ENCODE measurements around the gene RNASEH2C. TPM values are rescaled to one million over a fixed set of nuclear protein-coding genes. Genes with fewer than 3 reads are reported as not detected.
A peak's percentile ranks its signal among the peaks of the same experiment; 100 is the strongest.
"Not testable (repeated sequence)": the region's sequence is repeated elsewhere in the genome, so short reads cannot be mapped to it uniquely, and the experiment has no call there.

Gene RNASEH2C
- total RNA-seq, 1 donor from 2014 or later: 54.2 TPM

DNA sequence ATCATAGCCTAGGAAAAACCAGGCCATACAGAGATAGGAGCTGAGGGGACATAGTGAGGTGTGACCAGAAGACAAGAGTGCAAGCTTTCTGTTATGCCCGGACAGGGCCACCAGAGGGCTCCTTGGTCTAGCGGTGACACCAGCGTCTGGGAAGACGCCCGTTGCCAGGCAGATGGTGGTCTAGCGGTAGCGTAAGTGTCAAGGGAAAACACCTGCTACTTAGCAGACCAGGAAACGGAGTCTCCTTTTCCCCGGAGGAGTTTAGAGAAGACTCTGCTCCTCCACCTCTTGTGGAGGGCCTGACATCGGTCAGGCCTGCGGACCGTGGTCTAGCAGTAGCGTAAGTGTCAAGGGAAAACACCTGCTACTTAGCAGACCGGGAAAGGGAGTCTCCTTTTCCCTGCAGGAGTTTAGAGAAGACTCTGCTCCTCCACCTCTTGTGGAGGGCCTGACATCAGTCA, 14.3 kb downstream of the RNASEH2C start:
- DNase-seq (ENCODE audit: extremely low spot score, unreplicated experiment): peak; percentile 90
- not testable (repeated sequence) for H3K27ac Mint-ChIP-seq (ENCODE audit: unreplicated experiment); H3K36me3 Mint-ChIP-seq (ENCODE audit: unreplicated experiment); H3K4me3 Mint-ChIP-seq (ENCODE audit: unreplicated experiment); H3K4me1 Mint-ChIP-seq (ENCODE audit: unreplicated experiment); H3K9me3 Mint-ChIP-seq (ENCODE audit: unreplicated experiment)
- TF ChIP-seq, protein P1, sequence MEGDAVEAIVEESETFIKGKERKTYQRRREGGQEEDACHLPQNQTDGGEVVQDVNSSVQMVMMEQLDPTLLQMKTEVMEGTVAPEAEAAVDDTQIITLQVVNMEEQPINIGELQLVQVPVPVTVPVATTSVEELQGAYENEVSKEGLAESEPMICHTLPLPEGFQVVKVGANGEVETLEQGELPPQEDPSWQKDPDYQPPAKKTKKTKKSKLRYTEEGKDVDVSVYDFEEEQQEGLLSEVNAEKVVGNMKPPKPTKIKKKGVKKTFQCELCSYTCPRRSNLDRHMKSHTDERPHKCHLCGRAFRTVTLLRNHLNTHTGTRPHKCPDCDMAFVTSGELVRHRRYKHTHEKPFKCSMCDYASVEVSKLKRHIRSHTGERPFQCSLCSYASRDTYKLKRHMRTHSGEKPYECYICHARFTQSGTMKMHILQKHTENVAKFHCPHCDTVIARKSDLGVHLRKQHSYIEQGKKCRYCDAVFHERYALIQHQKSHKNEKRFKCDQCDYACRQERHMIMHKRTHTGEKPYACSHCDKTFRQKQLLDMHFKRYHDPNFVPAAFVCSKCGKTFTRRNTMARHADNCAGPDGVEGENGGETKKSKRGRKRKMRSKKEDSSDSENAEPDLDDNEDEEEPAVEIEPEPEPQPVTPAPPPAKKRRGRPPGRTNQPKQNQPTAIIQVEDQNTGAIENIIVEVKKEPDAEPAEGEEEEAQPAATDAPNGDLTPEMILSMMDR (IDR thresholded peaks at IDR 0.05): peak; percentile 77
- peaks cover 32% of the 10 kb centered on the region for H3K27me3 Mint-ChIP-seq (ENCODE audit: unreplicated experiment)

DNA sequence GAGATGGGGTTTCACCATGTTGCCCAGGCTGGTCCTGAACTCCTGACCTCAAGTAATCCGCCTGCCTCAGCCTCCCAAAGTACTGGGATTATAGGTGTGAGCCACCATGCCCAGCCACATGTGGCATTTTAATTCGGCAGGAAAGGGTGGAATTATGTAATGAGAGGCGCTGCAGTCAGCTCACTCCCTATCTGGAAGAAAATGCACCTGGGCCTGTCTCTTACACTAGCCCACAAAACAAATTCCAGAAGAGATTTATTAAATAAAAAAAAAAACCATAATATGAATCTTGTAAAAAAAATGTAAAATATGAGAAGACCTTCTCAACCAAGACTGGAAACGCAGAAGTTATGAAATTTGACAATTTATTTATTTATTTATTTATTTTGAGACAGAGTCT, 16.8 kb downstream of the RNASEH2C start:
- H3K27ac Mint-ChIP-seq (ENCODE audit: unreplicated experiment): no peak overlapping the region
- H3K4me1 Mint-ChIP-seq (ENCODE audit: unreplicated experiment): peaks cover 2% of the 10 kb centered on the region
- H3K36me3 Mint-ChIP-seq (ENCODE audit: unreplicated experiment): no peaks in the 10 kb centered on the region
- no peak overlapping the region for H3K4me3 Mint-ChIP-seq (ENCODE audit: unreplicated experiment)
- peaks cover 50% of the 10 kb centered on the region for H3K27me3 Mint-ChIP-seq (ENCODE audit: unreplicated experiment)
- no peaks in the 10 kb centered on the region for H3K9me3 Mint-ChIP-seq (ENCODE audit: unreplicated experiment)
- TF ChIP-seq, protein P1 (IDR thresholded peaks at IDR 0.05): no peak
- no peak for DNase-seq (ENCODE audit: extremely low spot score, unreplicated experiment)

DNA sequence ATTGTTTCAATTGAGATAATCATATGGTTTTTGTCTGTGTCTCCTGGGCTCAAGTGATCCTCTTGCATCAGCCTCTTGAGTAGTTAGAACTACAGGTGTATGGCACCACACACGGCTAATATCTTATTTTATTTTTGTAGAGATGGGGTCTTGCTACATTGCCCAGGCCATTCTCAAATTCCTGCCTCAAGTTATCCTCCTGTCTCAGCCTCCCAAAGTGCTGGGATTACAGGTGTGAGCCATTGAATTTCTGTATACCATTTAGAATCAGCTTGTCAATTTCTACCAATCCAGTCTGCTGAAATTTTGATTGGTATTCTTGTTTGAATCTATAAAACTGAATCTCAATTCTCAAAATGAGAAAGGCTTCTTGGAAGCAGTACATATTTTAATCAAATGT, 18.9 kb downstream of the RNASEH2C start:
- DNase-seq (ENCODE audit: extremely low spot score, unreplicated experiment): no peak
- TF ChIP-seq, protein P1 (IDR thresholded peaks at IDR 0.05): no peak
- Mint-ChIP-seq H3K4me3 (ENCODE audit: unreplicated experiment) (no peak overlapping the region), H3K27ac (ENCODE audit: unreplicated experiment) (no peak overlapping the region), H3K36me3 (ENCODE audit: unreplicated experiment) (no peaks in the 10 kb centered on the region), H3K9me3 (ENCODE audit: unreplicated experiment) (no peaks in the 10 kb centered on the region), H3K4me1 (ENCODE audit: unreplicated experiment) (peaks cover 2% of the 10 kb centered on the region), H3K27me3 (ENCODE audit: unreplicated experiment) (peaks cover 55% of the 10 kb centered on the region)

DNA sequence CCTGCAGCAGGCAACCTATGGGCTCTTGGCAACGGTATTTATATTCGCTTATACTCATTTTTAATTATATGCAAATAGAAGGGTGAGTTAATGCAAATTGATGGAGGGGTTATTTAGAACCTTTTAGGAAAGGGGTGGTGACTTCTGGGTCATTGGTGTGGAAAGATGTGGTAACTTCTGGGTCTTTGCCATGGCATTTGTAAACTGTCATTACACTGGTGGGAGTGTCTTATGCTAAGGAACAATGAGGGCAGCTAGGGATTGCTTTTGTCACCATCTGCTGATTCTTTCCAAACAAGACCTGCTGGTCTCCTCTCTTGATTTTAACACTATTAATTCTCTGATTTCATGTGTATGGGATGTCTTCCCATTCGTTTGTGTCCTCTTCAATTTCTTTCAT, 20.2 kb downstream of the RNASEH2C start:
- Mint-ChIP-seq H3K4me1 (ENCODE audit: unreplicated experiment) (no peaks in the 10 kb centered on the region), H3K27me3 (ENCODE audit: unreplicated experiment) (peaks cover 49% of the 10 kb centered on the region), H3K4me3 (ENCODE audit: unreplicated experiment) (no peak overlapping the region), H3K36me3 (ENCODE audit: unreplicated experiment) (no peaks in the 10 kb centered on the region), H3K27ac (ENCODE audit: unreplicated experiment) (no peak overlapping the region), H3K9me3 (ENCODE audit: unreplicated experiment) (no peaks in the 10 kb centered on the region)
- no peak for DNase-seq (ENCODE audit: extremely low spot score, unreplicated experiment)
- TF ChIP-seq, protein P1 (IDR thresholded peaks at IDR 0.05): no peak

DNA sequence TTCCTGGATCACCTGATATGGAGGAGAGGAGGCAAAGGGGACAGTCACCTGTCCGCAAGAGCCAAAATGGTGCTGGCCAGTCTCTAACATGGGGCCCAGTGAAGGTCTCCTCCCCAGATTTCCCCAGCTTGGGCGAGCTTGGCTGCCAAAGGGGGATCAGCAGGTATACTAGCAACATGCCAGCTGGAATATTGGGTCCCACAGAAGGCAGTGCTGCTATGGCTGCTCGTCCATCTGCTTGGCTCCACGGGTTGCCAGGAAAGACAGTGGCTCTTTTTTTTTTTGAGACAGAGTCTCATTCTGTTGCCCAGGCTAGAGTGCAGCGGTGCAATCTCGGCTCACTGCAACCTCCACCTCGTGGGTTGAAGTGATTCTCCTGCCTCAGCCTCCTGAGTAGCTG, 21.3 kb downstream of the RNASEH2C start:
- TF ChIP-seq, protein P1 (IDR thresholded peaks at IDR 0.05): no peak
- no peaks in the 10 kb centered on the region for H3K4me1 Mint-ChIP-seq (ENCODE audit: unreplicated experiment)
- DNase-seq (ENCODE audit: extremely low spot score, unreplicated experiment): no peak
- H3K9me3 Mint-ChIP-seq (ENCODE audit: unreplicated experiment): no peaks in the 10 kb centered on the region
- no peak overlapping the region for H3K27ac Mint-ChIP-seq (ENCODE audit: unreplicated experiment)
- H3K27me3 Mint-ChIP-seq (ENCODE audit: unreplicated experiment): peaks cover 45% of the 10 kb centered on the region
- no peak overlapping the region for H3K4me3 Mint-ChIP-seq (ENCODE audit: unreplicated experiment)
- no peaks in the 10 kb centered on the region for H3K36me3 Mint-ChIP-seq (ENCODE audit: unreplicated experiment)
